A673 (cell line): ENCODE results near the gene LACTBL1. TPM values are rescaled to one million over a fixed set of nuclear protein-coding genes. Genes with fewer than 3 reads are reported as not detected.
"Not testable (repeated sequence)": the region's sequence is repeated elsewhere in the genome, so short reads cannot be mapped to it uniquely, and the experiment has no call there.

Source experiments
- BruUV-seq: library from RNA; stranded (reverse); fragments of 400-500 nt; replicated peaks from 2 replicates; lab custom pipeline; 2021; lab: Mats Ljungman, UMichigan
- CTCF ChIA-PET: fragments of 300-600 bp; sonication (Branson Sonifier 250); formaldehyde crosslinking; loops from one replicate; lab custom pipeline; 2022; ENCODE audit warnings: antibody characterized with exemption; lab: Charles Lee
- POLR2A ChIA-PET: fragments of 300-600 bp; sonication (Branson Sonifier 250); formaldehyde crosslinking; loops from one replicate; lab custom pipeline; 2022; ENCODE audit warnings: antibody characterized with exemption; ENCODE audit not compliant: low non-redundant PET; lab: Charles Lee
- DNase-seq: peaks from one replicate; pipeline ENCODE4 v3.0.0-alpha.2; 2015; ENCODE audit warnings: low spot score
- H3K27ac ChIP-seq: fragments of 200-600 bp; sonication (generic); 2 replicates; pipeline ENCODE4 v1.5.1; 2016; ENCODE audit warnings: mixed run types, low read depth, mild to moderate bottlenecking, mixed read lengths, antibody characterized with exemption, low read length; ENCODE audit not compliant: poor library complexity, severe bottlenecking
- H3K27me3 ChIP-seq: fragments of 200-600 bp; sonication (generic); replicated peaks from 2 replicates; pipeline ENCODE4 v1.6.1; 2017; ENCODE audit warnings: mixed run types, low read depth, mild to moderate bottlenecking, mixed read lengths, antibody characterized with exemption, low read length; ENCODE audit not compliant: insufficient read depth, poor library complexity
- H3K36me3 ChIP-seq: fragments of 200-600 bp; sonication (generic); 2 replicates; pipeline ENCODE4 v1.6.1; 2016; ENCODE audit warnings: mixed run types, mild to moderate bottlenecking, mixed read lengths, antibody characterized with exemption, low read length; ENCODE audit not compliant: insufficient read depth, poor library complexity, severe bottlenecking
- H3K4me1 ChIP-seq: fragments of 200-600 bp; sonication (generic); 2 replicates; pipeline ENCODE4 v1.6.1; 2017; ENCODE audit warnings: mixed run types, mild to moderate bottlenecking, mixed read lengths, antibody characterized with exemption, low read length; ENCODE audit not compliant: insufficient read depth, poor library complexity, severe bottlenecking
- H3K4me3 ChIP-seq: fragments of 200-600 bp; sonication (generic); 2 replicates; pipeline ENCODE4 v1.5.1; 2016; ENCODE audit warnings: low read depth, mixed run types, mild to moderate bottlenecking, mixed read lengths, low read length; ENCODE audit not compliant: poor library complexity, severe bottlenecking
- H3K9me3 ChIP-seq: fragments of 200-600 bp; sonication (generic); 2 replicates; pipeline ENCODE4 v1.6.1; 2016; ENCODE audit warnings: mixed run types, low read depth, mild to moderate bottlenecking, mixed read lengths, antibody characterized with exemption, low read length; ENCODE audit not compliant: poor library complexity, severe bottlenecking
- CTCF ChIP-seq: fragments of 300-800, 200-600 bp; sonication (generic); conservative IDR thresholded peaks from 2 replicates; pipeline ENCODE4 v1.5.1; 2017; ENCODE audit warnings: low read depth, mild to moderate bottlenecking, antibody characterized with exemption, low read length, moderate library complexity, mixed read lengths
- EZH2 ChIP-seq: fragments of 200-600 bp; sonication (generic); IDR thresholded peaks from 2 replicates; pipeline ENCODE4 v1.6.1; 2017; ENCODE audit warnings: borderline replicate concordance, low read depth, mild to moderate bottlenecking, mixed read lengths, antibody characterized with exemption, low read length; ENCODE audit not compliant: poor library complexity, severe bottlenecking
- intact Hi-C: fragments of 100-400 bp; cut with micrococcal nuclease; formaldehyde crosslinking; loops from one replicate; pipeline ENCODE4 v1.10.0; 2022; ENCODE audit not compliant: unreplicated experiment
- total RNA-seq: library from RNA; stranded (reverse); gene quantifications from 2 replicates; pipeline ENCODE4 v1.2.3, GENCODE V29; 2021

Gene LACTBL1
- total RNA-seq, 1 experiment from 2014 or later, result 0.24 TPM

GRCh38 chr1:22949822-22950331, 22.8 kb downstream of the LACTBL1 start:
- no peak for TF ChIP-seq EZH2
- no peak for TF ChIP-seq CTCF
- peaks cover 21% of the 10 kb centered on the region for H3K27me3 ChIP-seq
- H3K27ac ChIP-seq, result no peak overlapping the region
- CTCF ChIA-PET, result no interaction called here
- H3K36me3 ChIP-seq, result no peaks in the 10 kb centered on the region
- DNase-seq, result no peak
- no TSS peak for BruUV-seq
- H3K9me3 ChIP-seq, result no peaks in the 10 kb centered on the region
- no peak overlapping the region for H3K4me3 ChIP-seq
- POLR2A ChIA-PET, result no interaction called here
- H3K4me1 ChIP-seq, result peaks cover 7% of the 10 kb centered on the region
- intact Hi-C loops, result no loop called here

- CTCF ChIA-PET, H3K36me3 ChIP-seq, H3K27ac ChIP-seq, POLR2A ChIA-PET, BruUV-seq, DNase-seq, H3K4me1 ChIP-seq, H3K9me3 ChIP-seq, H3K4me3 ChIP-seq, H3K27me3 ChIP-seq, intact Hi-C loops: not testable (repeated sequence)
These were observed 27.5 kb downstream of the LACTBL1 start for GRCh38 chr1:22945171-22945570.

GRCh38 chr1:22944346-22945055, 28.2 kb downstream of the LACTBL1 start:
- no peaks in the 10 kb centered on the region for H3K36me3 ChIP-seq
- DNase-seq, result no peak
- ChIA-PET CTCF (no interaction called here), POLR2A (no interaction called here)
- H3K27me3 ChIP-seq, result no peaks in the 10 kb centered on the region
- no peaks in the 10 kb centered on the region for H3K4me1 ChIP-seq
- intact Hi-C loops, result no loop called here
- H3K27ac ChIP-seq, result no peak overlapping the region
- no peak for TF ChIP-seq EZH2
- TF ChIP-seq CTCF, result no peak
- H3K9me3 ChIP-seq, result no peaks in the 10 kb centered on the region
- no peak overlapping the region for H3K4me3 ChIP-seq
- no TSS peak for BruUV-seq

GRCh38 chr1:22941257-22941656, 31.4 kb downstream of the LACTBL1 start:
- CTCF ChIA-PET, result no interaction called here
- no peak for TF ChIP-seq EZH2
- TF ChIP-seq CTCF, result no peak
- no peak overlapping the region for H3K27ac ChIP-seq
- H3K4me3 ChIP-seq, result no peak overlapping the region
- POLR2A ChIA-PET, result no interaction called here
- DNase-seq, result no peak
- no TSS peak for BruUV-seq
- no peaks in the 10 kb centered on the region for H3K4me1 ChIP-seq
- intact Hi-C loops, result no loop called here
- no peaks in the 10 kb centered on the region for H3K27me3 ChIP-seq
- no peaks in the 10 kb centered on the region for H3K36me3 ChIP-seq
- H3K9me3 ChIP-seq, result no peaks in the 10 kb centered on the region
